GM12892 (cell line): ENCODE measurements around the gene TMEM9.

Experiments
- DNase-seq: peaks from one replicate; pipeline ENCODE4 v3.0.0; 2011; ENCODE audit not compliant: insufficient read length
- FAIRE-seq: peaks from 2 replicates; lab custom pipeline; 2011; peaks lifted over from hg19 to GRCh38; lab: Jason Lieb, UNC
- POLR2A ChIP-seq: IDR thresholded peaks from 2 replicates; pipeline ENCODE4 v1.6.1; 2011; ENCODE audit warnings: low read depth, low read length, control low read depth
- POLR2AphosphoS5 ChIP-seq: IDR thresholded peaks from 2 replicates; pipeline ENCODE4 v1.6.1; 2011; ENCODE audit warnings: low read depth, low read length, control low read depth
- TAF1 ChIP-seq: IDR thresholded peaks from 2 replicates; pipeline ENCODE4 v1.6.1; 2011; ENCODE audit warnings: low read depth, mild to moderate bottlenecking, control low read depth, low read length, borderline replicate concordance

Gene TMEM9

GRCh38 chr1:201142849-201143725 is 11.2 kb downstream of the TMEM9 start:
- TF ChIP-seq POLR2A = no peak
- TF ChIP-seq POLR2AphosphoS5 = no peak
- no peak for TF ChIP-seq TAF1
- no peak for DNase-seq
- FAIRE-seq = no peak

GRCh38 chr1:201142011-201142848 is 12.0 kb downstream of the TMEM9 start:
- no peak for FAIRE-seq

DNA sequence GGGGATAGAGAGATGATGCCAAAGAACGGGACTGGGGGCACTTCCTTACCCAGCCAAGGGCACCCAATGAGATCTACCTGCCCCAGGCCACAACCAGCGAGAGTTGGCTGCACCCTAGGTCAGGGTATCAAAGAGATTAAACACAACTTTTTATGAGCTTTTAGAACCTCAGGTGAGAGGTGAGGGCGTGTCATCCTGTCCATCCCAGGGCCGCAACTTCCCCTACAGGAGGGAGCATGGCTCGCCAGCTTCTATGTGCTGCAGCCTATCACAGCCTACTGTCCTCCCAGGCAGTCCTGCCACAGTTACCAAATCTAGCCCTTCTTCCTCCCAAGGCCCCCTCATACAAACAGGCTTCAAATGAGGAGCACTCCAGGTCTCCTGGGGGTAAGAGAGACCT is 12.9 kb downstream of the TMEM9 start:
- no peak for FAIRE-seq
- no peak for DNase-seq
- no peak for TF ChIP-seq POLR2A
- TF ChIP-seq POLR2AphosphoS5 = no peak
- no peak for TF ChIP-seq TAF1

More at GRCh38 chr1:201142011-201142848, 12.0 kb downstream of the TMEM9 start:
- DNase-seq = no peak
- TF ChIP-seq POLR2AphosphoS5 (no peak), POLR2A (no peak)

GRCh38 chr1:201140941-201141260 is 13.4 kb downstream of the TMEM9 start:
- FAIRE-seq (no peak), DNase-seq (no peak)
- no peak for TF ChIP-seq POLR2AphosphoS5

DNA sequence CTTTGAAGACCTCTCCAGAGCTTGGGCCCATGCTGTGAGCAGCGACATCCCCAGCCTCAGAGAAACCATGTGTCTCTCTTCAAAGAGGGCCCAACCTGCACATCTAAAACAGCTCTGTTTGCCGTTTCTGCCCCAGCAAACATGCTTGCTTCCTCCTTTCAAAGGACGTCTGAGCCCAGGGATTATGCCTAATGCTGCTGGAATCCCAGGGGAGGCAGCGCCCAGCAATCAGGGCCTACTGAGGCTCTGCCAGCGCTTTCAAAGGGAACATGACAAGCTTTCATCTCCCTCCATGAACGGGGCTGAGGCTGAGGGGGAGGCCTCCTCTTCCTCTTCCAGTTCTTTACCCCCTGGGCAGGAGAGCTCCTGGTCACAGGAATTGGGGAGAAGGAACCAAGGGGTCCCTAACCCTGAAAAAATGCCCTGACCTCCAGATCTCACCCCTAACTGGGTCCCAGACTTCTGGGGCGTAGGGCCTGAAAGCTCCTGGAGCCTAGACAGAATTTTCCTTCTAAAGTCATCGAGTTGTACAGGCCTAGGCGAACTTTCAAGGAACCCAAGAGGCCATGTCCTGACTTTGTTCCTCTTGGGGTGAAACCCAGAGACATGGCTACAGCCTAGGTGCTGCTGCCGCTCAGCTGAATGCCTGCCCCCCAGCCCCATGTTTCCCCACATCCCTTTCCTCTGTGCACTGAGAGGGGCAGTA is 13.9 kb downstream of the TMEM9 start:
- DNase-seq = no peak
- FAIRE-seq = no peak
- TF ChIP-seq POLR2AphosphoS5 (no peak), TAF1 (no peak), POLR2A (no peak)

- FAIRE-seq (no peak), DNase-seq (no peak)
- no peak for TF ChIP-seq TAF1
- no peak for TF ChIP-seq POLR2A
- TF ChIP-seq POLR2AphosphoS5 = no peak
Observed at GRCh38 chr1:201139756-201140155, 14.5 kb downstream of the TMEM9 start.

- DNase-seq (no peak), FAIRE-seq (no peak)
- TF ChIP-seq TAF1 (no peak), POLR2A (no peak), POLR2AphosphoS5 (no peak)
Observed at GRCh38 chr1:201139306-201139705, 15.0 kb downstream of the TMEM9 start.

GRCh38 chr1:201138311-201138840 is 15.9 kb downstream of the TMEM9 start:
- no peak for TF ChIP-seq POLR2AphosphoS5
- TF ChIP-seq POLR2A = no peak
- TF ChIP-seq TAF1 = no peak
- DNase-seq (no peak), FAIRE-seq (no peak)

- no peak for TF ChIP-seq POLR2A
- no peak for TF ChIP-seq POLR2AphosphoS5
- TF ChIP-seq TAF1 = no peak
- no peak for FAIRE-seq
- DNase-seq = no peak
Observed at GRCh38 chr1:201137579-201138310, 16.5 kb downstream of the TMEM9 start.

DNA sequence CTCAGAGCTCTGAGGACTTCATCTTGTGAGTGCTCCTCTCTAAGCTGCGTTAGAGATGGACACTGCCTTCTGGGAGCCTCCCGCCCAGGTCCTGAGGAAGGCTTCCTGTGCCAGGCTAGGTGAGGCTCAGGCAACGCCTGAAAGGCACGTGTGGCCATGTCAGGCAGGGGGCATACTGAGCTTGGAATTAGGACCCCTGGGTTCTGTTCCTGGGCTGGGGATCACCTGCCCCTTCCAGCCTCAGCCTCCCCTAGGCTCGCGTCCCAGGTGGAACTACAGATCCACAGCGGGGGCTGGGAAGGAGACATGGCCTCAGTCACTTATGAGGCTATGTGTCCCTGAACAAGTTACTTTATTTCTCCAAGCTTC is 17.3 kb downstream of the TMEM9 start:
- FAIRE-seq (no peak), DNase-seq (no peak)
- TF ChIP-seq POLR2AphosphoS5 (no peak), TAF1 (no peak), POLR2A (no peak)

GRCh38 chr1:201136355-201137023 is 17.8 kb downstream of the TMEM9 start:
- TF ChIP-seq POLR2AphosphoS5 (no peak), POLR2A (no peak), TAF1 (no peak)
- DNase-seq = no peak
- no peak for FAIRE-seq
